Suprapubic skin (tissue), 4 donors: ENCODE results near the gene STAT1.

Source experiments
- CTCF ChIP-seq, 2 donors: fragments of 200-600 bp in 1 of 2; fragments of 450-650 bp in 1 of 2; sonication (generic) in 1 of 2; IDR thresholded peaks; one replicate each; pipeline ENCODE4 v1.5.1; 2016 to 2019; ENCODE audit warnings: antibody characterized with exemption in 2 of 2, mild to moderate bottlenecking in 1 of 2, moderate library complexity in 1 of 2
- POLR2A ChIP-seq, 2 donors: fragments of 450-650 bp; IDR thresholded peaks; one replicate each; pipeline ENCODE4 v1.6.1; 2017; ENCODE audit warnings: antibody characterized with exemption in 2 of 2, mild to moderate bottlenecking in 2 of 2, moderate library complexity in 2 of 2
- POLR2AphosphoS5 ChIP-seq, 3 donors: sonication (generic); formaldehyde crosslinking; IDR thresholded peaks; one replicate each; pipeline ENCODE4 v1.6.1; 2017; ENCODE audit warnings: antibody characterized with exemption in 3 of 3

- TF ChIP-seq CTCF (IDR thresholded peaks at IDR 0.05) = no peak
- TF ChIP-seq POLR2AphosphoS5 (IDR thresholded peaks at IDR 0.05) = no peak
- TF ChIP-seq POLR2A (IDR thresholded peaks at IDR 0.05) = no peak
These were observed 4.2 kb downstream of the STAT1 start for GRCh38 chr2:191009541-191010374.
